Nephron (organoid): ENCODE results near the gene BCAS3.
"Not testable (repeated sequence)": the region's sequence is repeated elsewhere in the genome, so short reads cannot be mapped to it uniquely, and the experiment has no call there.

Experiments used
- H3K27ac Mint-ChIP-seq, 3 experiments: 2 replicates each; pipeline ENCODE4 v1.8.0; 2020; ENCODE audit warnings: mixed read lengths in 3 of 3, mild to moderate bottlenecking in 2 of 3, moderate library complexity in 1 of 3
- H3K27me3 Mint-ChIP-seq: 2 replicates; pipeline ENCODE4 v1.8.0; 2021; ENCODE audit warnings: low read depth, mild to moderate bottlenecking, moderate library complexity, mixed read lengths
- H3K36me3 Mint-ChIP-seq: 2 replicates; pipeline ENCODE4 v1.8.0; 2020; ENCODE audit warnings: low read depth, mixed read lengths
- H3K4me1 Mint-ChIP-seq: 2 replicates; pipeline ENCODE4 v1.8.0; 2020; ENCODE audit warnings: mixed read lengths
- H3K4me3 Mint-ChIP-seq, 3 experiments: 2 replicates each; pipeline ENCODE4 v1.8.0; 2020; ENCODE audit warnings: mild to moderate bottlenecking in 3 of 3, mixed read lengths in 3 of 3, moderate library complexity in 2 of 3
- H3K9me3 Mint-ChIP-seq: 2 replicates; pipeline ENCODE4 v1.8.0; 2020; ENCODE audit warnings: mixed read lengths
- CTCF ChIP-seq, 3 experiments: fragments of 200-600 bp; sonication (generic); IDR thresholded peaks; one replicate each; pipeline ENCODE4 v1.5.0; 2021; ENCODE audit warnings: antibody characterized with exemption in 3 of 3; ENCODE audit not compliant: unreplicated experiment in 3 of 3

BCAS3 gene

GRCh38 chr17:61139219-61139618, 461.6 kb downstream of the BCAS3 start:
- no peaks in the 10 kb centered on the region for H3K27me3 Mint-ChIP-seq
- no peak for TF ChIP-seq CTCF (IDR thresholded peaks at IDR 0.05; ENCODE audit: unreplicated experiment in 3 of 3)
- peaks cover 46% of the 10 kb centered on the region for H3K4me1 Mint-ChIP-seq
- no peaks in the 10 kb centered on the region for H3K9me3 Mint-ChIP-seq
- H3K27ac Mint-ChIP-seq, result peak overlapping the region; percentile 5 to 66 (median 38)
- no peak overlapping the region for H3K4me3 Mint-ChIP-seq
- H3K36me3 Mint-ChIP-seq, result no peaks in the 10 kb centered on the region

- no peaks in the 10 kb centered on the region for H3K9me3 Mint-ChIP-seq
- H3K4me3 Mint-ChIP-seq, result no peak overlapping the region
- no peaks in the 10 kb centered on the region for H3K27me3 Mint-ChIP-seq
- H3K27ac Mint-ChIP-seq, result peak overlapping the region in 2 of 3 experiments; percentile 66 to 71
- TF ChIP-seq CTCF (IDR thresholded peaks at IDR 0.05; ENCODE audit: unreplicated experiment in 3 of 3), result no peak
- no peaks in the 10 kb centered on the region for H3K36me3 Mint-ChIP-seq
- H3K4me1 Mint-ChIP-seq, result peaks cover 57% of the 10 kb centered on the region
Measured at GRCh38 chr17:61140081-61140786, 462.6 kb downstream of the BCAS3 start.

- Mint-ChIP-seq H3K27ac (peak overlapping the region; percentile 61 to 82 (median 62)), H3K9me3 (no peaks in the 10 kb centered on the region), H3K36me3 (no peaks in the 10 kb centered on the region), H3K27me3 (no peaks in the 10 kb centered on the region), H3K4me1 (peaks cover 60% of the 10 kb centered on the region), H3K4me3 (no peak overlapping the region)
- no peak for TF ChIP-seq CTCF (IDR thresholded peaks at IDR 0.05; ENCODE audit: unreplicated experiment in 3 of 3)
Measured at GRCh38 chr17:61143026-61143425, 465.4 kb downstream of the BCAS3 start.

GRCh38 chr17:61144137-61144536, 466.5 kb downstream of the BCAS3 start:
- H3K9me3 Mint-ChIP-seq, result no peaks in the 10 kb centered on the region
- no peak for TF ChIP-seq CTCF (IDR thresholded peaks at IDR 0.05; ENCODE audit: unreplicated experiment in 3 of 3)
- peak overlapping the region; percentile 95 to 98 (median 96) for H3K27ac Mint-ChIP-seq
- H3K4me1 Mint-ChIP-seq, result peaks cover 60% of the 10 kb centered on the region
- no peaks in the 10 kb centered on the region for H3K36me3 Mint-ChIP-seq
- H3K27me3 Mint-ChIP-seq, result no peaks in the 10 kb centered on the region
- no peak overlapping the region for H3K4me3 Mint-ChIP-seq

- Mint-ChIP-seq H3K4me1 (peaks cover 61% of the 10 kb centered on the region), H3K9me3 (no peaks in the 10 kb centered on the region), H3K27me3 (no peaks in the 10 kb centered on the region), H3K36me3 (no peaks in the 10 kb centered on the region), H3K27ac (peak overlapping the region; percentile 95 to 98 (median 96)), H3K4me3 (peak overlapping the region; percentile 33 to 57 (median 37))
- no peak for TF ChIP-seq CTCF (IDR thresholded peaks at IDR 0.05; ENCODE audit: unreplicated experiment in 3 of 3)
Measured at GRCh38 chr17:61144617-61145564, 467.2 kb downstream of the BCAS3 start.

GRCh38 chr17:61146833-61147232, 469.2 kb downstream of the BCAS3 start:
- not testable (repeated sequence) for H3K9me3 Mint-ChIP-seq, H3K36me3 Mint-ChIP-seq, H3K27me3 Mint-ChIP-seq, H3K4me3 Mint-ChIP-seq
- Mint-ChIP-seq H3K4me1 (peaks cover 70% of the 10 kb centered on the region), H3K27ac (peak overlapping the region; percentile 95 to 98 (median 96))
